Stimulated activated naive B cell treated with anti-CD40 and anti-IgM and Interleukin-4, amounts not matched to agents 10 μg/mL and 1 μg/mL and 100 μg/mL, for 72 hours (primary cell): Measurements from ENCODE around the gene SLC36A2.
A peak's percentile ranks its signal among the peaks of the same experiment; 100 is the strongest.
"Not testable (repeated sequence)": the region's sequence is repeated elsewhere in the genome, so short reads cannot be mapped to it uniquely, and the experiment has no call there.

ENCODE experiments used
- ATAC-seq, 2 donors: fragments of 150-1000 bp; cut with Tn5 transposase; replicated peaks; 2 replicates each; pipeline ENCODE4 v1.10.0; 2021; ENCODE audit warnings: moderate library complexity in 1 of 2
- DNase-seq: peaks from one replicate; pipeline ENCODE4 v3.0.0; 2021
- H3K27ac Mint-ChIP-seq: one replicate; pipeline ENCODE4 v1.8.0; 2022; ENCODE audit warnings: mild to moderate bottlenecking, mixed read lengths
- H3K27me3 Mint-ChIP-seq, 2 donors: one replicate each; pipeline ENCODE4 v1.8.0; 2022; ENCODE audit warnings: mixed read lengths in 2 of 2
- H3K36me3 Mint-ChIP-seq, 2 donors: one replicate each; pipeline ENCODE4 v1.8.0; 2022; ENCODE audit warnings: mixed read lengths in 2 of 2, mild to moderate bottlenecking in 1 of 2
- H3K4me1 Mint-ChIP-seq, 2 donors: one replicate each; pipeline ENCODE4 v1.8.0; 2022; ENCODE audit warnings: mixed read lengths in 2 of 2, mild to moderate bottlenecking in 1 of 2
- H3K4me3 Mint-ChIP-seq, 2 donors: one replicate each; pipeline ENCODE4 v1.8.0; 2022; ENCODE audit warnings: mild to moderate bottlenecking in 2 of 2, mixed read lengths in 2 of 2, moderate library complexity in 1 of 2
- H3K9me3 Mint-ChIP-seq, 2 donors: one replicate each; pipeline ENCODE4 v1.8.0; 2022; ENCODE audit warnings: mixed read lengths in 2 of 2, mild to moderate bottlenecking in 1 of 2

SLC36A2 gene

DNA sequence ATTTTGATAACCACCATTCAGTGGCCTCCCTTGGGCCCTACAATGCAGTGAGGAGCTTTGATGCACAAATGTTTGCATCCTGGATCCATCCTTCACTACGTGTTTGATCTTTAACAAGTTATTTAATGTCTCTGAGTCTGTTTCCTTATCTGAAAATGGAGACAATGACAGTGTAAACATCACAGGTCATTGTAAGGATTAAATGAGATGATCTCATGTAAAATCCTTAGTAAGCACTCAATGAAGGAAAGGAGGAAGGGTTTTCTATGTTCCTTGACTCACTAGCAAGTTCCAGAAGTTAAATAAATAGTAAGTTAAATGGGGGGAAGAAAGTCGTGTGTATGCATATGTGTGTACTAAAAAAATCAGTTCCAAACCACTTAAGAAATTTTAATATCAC is 34.0 kb downstream of the SLC36A2 start:
- Mint-ChIP-seq H3K27ac (no peak overlapping the region), H3K9me3 (peaks cover 11 to 18% of the 10 kb centered on the region in 2 donors), H3K4me3 (no peak overlapping the region), H3K4me1 (peaks cover 5 to 6% of the 10 kb centered on the region in 2 donors), H3K27me3 (peaks cover 2 to 3% of the 10 kb centered on the region in 2 donors), H3K36me3 (peaks cover 5 to 13% of the 10 kb centered on the region in 2 donors)
- no peak for DNase-seq
- ATAC-seq = no peak

DNA sequence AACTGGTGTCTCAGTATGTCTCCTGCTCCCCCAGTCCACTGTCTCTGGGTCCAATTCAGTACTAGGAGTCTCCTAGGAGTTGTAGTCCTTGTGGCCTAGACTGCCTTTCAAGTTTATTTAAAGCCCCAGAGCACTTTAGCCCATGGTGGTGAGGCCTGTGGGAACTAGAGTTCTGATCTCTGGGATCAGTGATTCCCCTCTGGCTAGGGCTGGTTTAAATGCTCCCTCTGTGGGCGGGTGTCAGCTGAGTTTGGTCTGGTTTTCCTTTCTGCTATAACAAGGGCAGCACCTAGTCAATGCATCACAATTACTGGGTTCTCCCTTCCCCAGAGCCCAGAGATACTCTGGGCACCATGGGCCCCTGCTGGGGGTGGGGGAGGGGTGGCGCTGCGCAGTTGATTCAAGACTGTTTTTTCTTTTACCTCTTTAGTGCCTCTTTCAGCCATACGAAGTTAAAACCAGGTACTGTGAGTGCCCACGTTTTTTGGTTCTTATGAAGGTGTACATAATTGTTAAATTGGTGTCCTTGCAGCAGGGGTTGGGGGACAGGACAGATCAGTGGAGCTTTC is 34.5 kb downstream of the SLC36A2 start:
- H3K4me3 Mint-ChIP-seq = no peak overlapping the region
- peaks cover 4 to 6% of the 10 kb centered on the region in 2 donors for H3K27me3 Mint-ChIP-seq
- peak in 1 of 2 donors; percentile 33 for ATAC-seq
- H3K27ac Mint-ChIP-seq = no peak overlapping the region
- H3K4me1 Mint-ChIP-seq = peaks cover 5 to 6% of the 10 kb centered on the region in 2 donors
- peaks cover 5 to 13% of the 10 kb centered on the region in 2 donors for H3K36me3 Mint-ChIP-seq
- peaks cover 11 to 18% of the 10 kb centered on the region in 2 donors for H3K9me3 Mint-ChIP-seq
- DNase-seq = no peak

DNA sequence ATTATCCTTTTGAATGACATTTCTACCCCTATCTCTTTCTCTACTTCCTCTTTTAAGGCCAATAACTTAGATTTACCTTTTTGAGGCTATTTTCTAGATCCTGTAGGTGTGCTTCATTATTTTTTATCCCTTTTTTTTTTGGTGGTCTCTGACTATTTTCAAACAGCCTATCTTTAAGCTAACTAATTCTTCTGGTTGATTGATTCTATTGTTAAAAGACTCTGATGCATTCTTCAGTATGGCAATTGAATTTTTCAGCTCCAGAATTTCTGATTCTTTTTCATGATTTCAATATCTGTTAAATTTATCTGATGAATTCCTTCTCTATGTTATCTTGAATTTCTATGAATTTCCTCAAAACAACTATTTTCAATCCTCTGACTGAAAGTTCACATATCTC is 36.4 kb downstream of the SLC36A2 start:
- H3K4me1 Mint-ChIP-seq = peaks cover 3 to 4% of the 10 kb centered on the region in 2 donors
- ATAC-seq = no peak
- H3K4me3 Mint-ChIP-seq = no peak overlapping the region
- peaks cover 5 to 13% of the 10 kb centered on the region in 2 donors for H3K36me3 Mint-ChIP-seq
- peaks cover 11 to 18% of the 10 kb centered on the region in 2 donors for H3K9me3 Mint-ChIP-seq
- no peak for DNase-seq
- peaks cover 4 to 6% of the 10 kb centered on the region in 2 donors for H3K27me3 Mint-ChIP-seq
- H3K27ac Mint-ChIP-seq = no peak overlapping the region

DNA sequence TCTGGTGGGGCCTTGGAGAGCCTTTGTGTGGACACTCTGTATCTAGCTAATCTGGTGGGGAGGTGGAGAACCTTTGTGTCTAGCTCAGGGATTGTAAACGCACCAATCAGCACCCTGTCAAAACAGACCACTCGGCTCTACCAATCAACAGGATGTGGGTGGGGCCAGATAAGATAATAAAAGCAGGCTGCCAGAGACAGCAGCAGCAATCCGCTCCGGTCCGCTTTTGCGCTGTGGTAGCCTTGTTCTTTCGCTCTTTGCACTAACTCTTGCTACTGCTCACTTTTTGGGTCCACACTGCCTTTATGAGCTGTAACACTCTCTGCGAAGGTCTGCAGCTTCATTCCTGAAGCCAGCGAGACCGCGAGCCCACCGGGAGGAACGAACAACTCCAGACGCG is 37.5 kb downstream of the SLC36A2 start:
- not testable (repeated sequence) for H3K4me3 Mint-ChIP-seq, DNase-seq, ATAC-seq, H3K27ac Mint-ChIP-seq, H3K27me3 Mint-ChIP-seq, H3K4me1 Mint-ChIP-seq
- H3K9me3 Mint-ChIP-seq = peaks cover 11 to 18% of the 10 kb centered on the region in 2 donors
- peaks cover 5 to 13% of the 10 kb centered on the region in 2 donors for H3K36me3 Mint-ChIP-seq

DNA sequence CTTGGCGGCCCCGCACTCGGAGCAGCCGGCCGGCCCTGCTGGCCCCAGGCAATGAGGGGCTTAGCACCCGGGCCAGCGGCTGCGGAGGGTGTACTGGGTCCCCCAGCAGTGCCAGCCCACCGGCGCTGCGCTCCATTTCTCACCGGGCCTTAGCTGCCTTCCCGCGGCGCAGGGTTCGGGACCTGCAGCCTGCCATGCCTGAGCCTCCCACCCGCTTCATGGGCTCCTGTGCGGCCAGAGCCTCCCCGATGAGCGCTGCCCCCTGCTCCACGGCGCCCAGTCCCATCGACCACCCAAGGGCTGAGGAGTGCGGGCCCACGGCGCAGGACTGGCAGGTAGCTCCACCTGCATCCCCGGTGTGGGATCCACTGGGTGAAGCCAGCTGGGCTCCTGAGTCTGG is 38.1 kb downstream of the SLC36A2 start:
- not testable (repeated sequence) for ATAC-seq, H3K4me3 Mint-ChIP-seq, DNase-seq, H3K27ac Mint-ChIP-seq, H3K27me3 Mint-ChIP-seq, H3K4me1 Mint-ChIP-seq
- H3K36me3 Mint-ChIP-seq = peaks cover 5 to 13% of the 10 kb centered on the region in 2 donors
- peaks cover 11 to 18% of the 10 kb centered on the region in 2 donors for H3K9me3 Mint-ChIP-seq

DNA sequence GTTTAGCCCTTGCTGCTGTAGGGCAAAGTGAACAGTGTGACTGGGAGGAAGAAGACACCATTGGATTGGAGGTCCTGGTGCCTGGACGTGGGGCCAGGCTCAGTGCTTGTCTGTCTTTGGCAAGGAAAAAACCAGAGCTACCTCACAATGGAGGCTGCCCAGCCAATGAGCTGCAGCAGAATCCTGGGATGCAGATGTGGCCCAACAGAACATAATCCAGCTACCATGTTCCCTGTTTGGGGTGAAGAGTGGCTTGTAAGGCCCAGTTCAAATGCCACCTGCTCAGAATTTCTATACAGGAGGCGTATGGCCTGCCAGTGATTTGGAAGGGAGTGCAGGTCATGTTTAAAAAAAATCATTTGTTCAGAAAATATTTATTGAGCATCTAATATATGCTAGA is 43.7 kb downstream of the SLC36A2 start, which contains the start of gene SLC36A3:
TSS of gene SLC36A3 (minus strand) at position 101 of the 400 bp plus-strand sequence. CDS start 412 bp downstream, outside the sequence.
- peak within 1 kb of the TSS; percentile 7 for H3K27ac Mint-ChIP-seq
- H3K9me3 Mint-ChIP-seq = no peaks in the 10 kb centered on the region
- ATAC-seq (no peak), DNase-seq (no peak)
- no peak within 1 kb of the TSS for H3K4me3 Mint-ChIP-seq
- no peaks in the 10 kb centered on the region for H3K4me1 Mint-ChIP-seq
- H3K36me3 Mint-ChIP-seq = no peaks in the 10 kb centered on the region
- H3K27me3 Mint-ChIP-seq = peaks cover 25 to 33% of the 10 kb centered on the region in 2 donors

DNA sequence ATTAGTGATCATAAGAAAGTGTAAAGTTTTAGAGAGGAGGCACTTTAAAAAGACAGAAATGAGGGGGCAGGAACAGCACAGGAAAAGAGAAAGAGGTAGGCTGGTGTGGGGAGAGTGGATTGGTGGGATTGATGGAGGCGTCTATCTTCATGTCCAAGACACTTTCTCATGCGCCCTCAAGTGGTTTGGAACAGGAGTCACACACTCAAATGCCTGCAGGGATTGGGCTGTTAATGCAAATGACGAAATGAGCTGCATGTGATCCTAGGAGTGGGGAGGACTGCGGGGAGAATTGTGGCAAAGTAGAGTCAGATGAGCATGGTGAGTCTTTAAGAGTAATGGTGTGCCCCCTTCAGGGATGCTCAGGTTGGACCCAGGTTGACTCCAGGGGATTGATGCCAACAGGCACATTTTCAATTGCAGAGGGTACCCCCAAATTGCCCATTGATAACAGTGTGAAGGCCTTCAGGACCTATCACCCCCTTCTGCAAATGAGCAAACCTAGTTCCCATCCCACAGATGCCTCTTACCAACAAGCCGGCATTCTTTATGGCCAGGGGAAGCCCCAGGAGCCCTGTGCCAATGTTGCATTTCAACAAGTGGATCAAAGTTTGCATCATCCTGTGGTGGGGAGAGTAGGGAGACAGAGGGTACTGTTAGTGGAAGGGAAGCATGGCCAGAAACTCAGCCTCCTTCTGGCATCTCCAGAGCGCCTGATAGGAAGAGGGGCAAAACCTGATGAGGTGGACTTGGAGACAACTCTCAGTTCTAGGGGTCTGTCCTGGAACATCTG is 49.1 kb downstream of the SLC36A2 start:
- ATAC-seq = peak; percentile 80 to 82
- no peak overlapping the region for H3K4me3 Mint-ChIP-seq
- H3K27me3 Mint-ChIP-seq = peaks cover 19% of the 10 kb centered on the region in 2 donors
- no peaks in the 10 kb centered on the region for H3K9me3 Mint-ChIP-seq
- DNase-seq = no peak
- no peaks in the 10 kb centered on the region for H3K36me3 Mint-ChIP-seq
- peaks cover 7 to 23% of the 10 kb centered on the region in 2 donors for H3K4me1 Mint-ChIP-seq
- no peak overlapping the region for H3K27ac Mint-ChIP-seq

DNA sequence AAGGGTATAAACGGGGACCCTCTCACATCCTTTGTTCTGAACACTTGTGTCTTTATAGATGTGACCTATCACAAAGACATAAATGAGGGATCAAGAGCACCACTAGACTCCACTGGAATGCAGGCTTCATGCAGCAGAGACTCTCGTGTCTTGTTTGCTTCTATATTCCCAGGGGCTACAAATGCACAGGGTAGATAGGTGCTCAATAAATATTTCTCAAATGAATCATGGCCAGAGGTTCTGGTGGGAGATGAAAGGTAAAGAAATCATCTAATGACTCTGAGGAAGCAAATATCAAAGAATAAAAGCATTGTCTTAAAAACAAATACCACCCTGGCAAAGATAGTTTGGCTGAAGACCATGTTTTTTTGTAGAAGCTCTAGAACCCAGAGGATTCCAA is 50.4 kb downstream of the SLC36A2 start:
- DNase-seq = no peak
- peaks cover 7 to 23% of the 10 kb centered on the region in 2 donors for H3K4me1 Mint-ChIP-seq
- no peak for ATAC-seq
- H3K27me3 Mint-ChIP-seq = peaks cover 8 to 9% of the 10 kb centered on the region in 2 donors
- no peak overlapping the region for H3K4me3 Mint-ChIP-seq
- H3K27ac Mint-ChIP-seq = peak overlapping the region; percentile 20
- H3K36me3 Mint-ChIP-seq = no peaks in the 10 kb centered on the region
- no peaks in the 10 kb centered on the region for H3K9me3 Mint-ChIP-seq

DNA sequence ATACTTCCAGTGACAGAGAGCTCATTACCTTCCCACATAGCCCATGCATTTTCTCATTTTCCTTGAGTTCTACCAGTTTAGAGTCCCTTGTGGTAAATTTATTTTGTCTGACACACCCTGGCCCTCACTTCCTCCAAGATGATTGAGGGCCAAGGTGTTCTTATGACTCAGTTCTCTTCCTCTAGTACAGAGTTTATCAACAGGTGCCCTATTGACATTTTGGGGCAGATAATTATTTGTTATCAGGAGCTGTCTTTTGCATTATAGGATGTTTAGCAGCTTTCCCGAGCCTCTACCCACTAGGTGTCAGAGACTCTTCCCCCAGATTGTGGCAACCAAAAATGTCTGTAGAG is 50.9 kb downstream of the SLC36A2 start:
- ATAC-seq = peak in 1 of 2 donors; percentile 36
- no peak overlapping the region for H3K27ac Mint-ChIP-seq
- no peaks in the 10 kb centered on the region for H3K9me3 Mint-ChIP-seq
- H3K4me3 Mint-ChIP-seq = no peak overlapping the region
- peaks cover 7 to 23% of the 10 kb centered on the region in 2 donors for H3K4me1 Mint-ChIP-seq
- peaks cover 3 to 6% of the 10 kb centered on the region in 2 donors for H3K27me3 Mint-ChIP-seq
- DNase-seq = no peak
- H3K36me3 Mint-ChIP-seq = no peaks in the 10 kb centered on the region

DNA sequence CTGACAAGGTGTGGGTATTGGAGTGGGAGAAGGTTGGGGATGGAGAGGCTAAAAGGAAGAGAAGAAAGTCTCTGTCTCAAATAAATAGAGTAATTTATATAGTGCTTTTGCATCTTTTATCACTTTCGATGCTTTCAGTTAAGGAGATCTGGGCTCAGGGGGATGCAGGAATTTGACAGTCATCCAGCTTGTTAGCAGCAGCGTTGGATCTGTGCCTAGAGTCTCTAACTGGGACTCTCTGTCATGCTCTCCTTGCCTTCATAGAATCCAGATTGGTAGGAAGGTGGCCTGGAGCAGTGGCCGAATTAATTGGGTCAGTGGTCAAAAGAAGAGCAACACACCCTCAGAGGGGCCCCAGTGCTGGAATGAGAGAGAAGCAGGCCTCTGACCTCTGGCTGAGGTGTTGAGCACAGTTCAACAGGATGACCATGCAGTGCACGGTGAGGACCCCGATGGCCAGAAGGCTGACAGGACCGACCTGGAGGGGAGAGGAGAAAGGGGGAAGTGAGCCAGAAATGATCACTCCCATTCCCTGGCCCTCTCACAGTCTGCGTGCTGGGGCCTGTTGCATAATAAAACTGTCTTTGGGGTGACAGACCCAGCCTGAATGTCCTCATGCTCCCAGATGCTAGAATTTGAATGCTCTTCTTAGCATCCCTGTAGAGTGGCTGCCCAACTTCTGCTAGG is 51.4 kb downstream of the SLC36A2 start:
- Mint-ChIP-seq H3K4me3 (no peak overlapping the region), H3K27ac (no peak overlapping the region), H3K36me3 (no peaks in the 10 kb centered on the region), H3K27me3 (peaks cover 0 to 4% of the 10 kb centered on the region in 2 donors), H3K9me3 (no peaks in the 10 kb centered on the region), H3K4me1 (peaks cover 7 to 23% of the 10 kb centered on the region in 2 donors)
- DNase-seq (no peak), ATAC-seq (no peak)

DNA sequence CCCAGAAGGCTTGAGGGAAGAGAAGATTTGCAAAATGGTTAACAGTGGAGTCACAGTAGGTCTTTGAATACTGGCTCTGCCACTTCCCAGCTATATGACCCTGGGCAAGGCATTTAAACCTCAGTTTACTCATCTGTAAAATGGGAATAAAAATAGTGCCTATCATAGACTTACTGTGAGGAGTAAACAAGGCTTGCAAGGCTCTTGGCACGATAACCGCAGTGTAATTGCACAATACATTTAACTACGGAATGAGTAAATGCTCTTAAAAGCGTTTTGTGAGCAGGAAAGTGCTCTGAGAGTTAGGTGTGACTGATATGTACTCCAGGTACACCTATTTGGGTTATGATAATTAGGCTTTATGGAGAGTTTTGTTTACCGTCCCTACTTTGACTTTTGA is 52.2 kb downstream of the SLC36A2 start:
- Mint-ChIP-seq H3K4me1 (peaks cover 7 to 23% of the 10 kb centered on the region in 2 donors), H3K27ac (no peak overlapping the region), H3K36me3 (no peaks in the 10 kb centered on the region), H3K27me3 (peaks cover 0 to 4% of the 10 kb centered on the region in 2 donors), H3K4me3 (no peak overlapping the region), H3K9me3 (no peaks in the 10 kb centered on the region)
- ATAC-seq (no peak), DNase-seq (no peak)

DNA sequence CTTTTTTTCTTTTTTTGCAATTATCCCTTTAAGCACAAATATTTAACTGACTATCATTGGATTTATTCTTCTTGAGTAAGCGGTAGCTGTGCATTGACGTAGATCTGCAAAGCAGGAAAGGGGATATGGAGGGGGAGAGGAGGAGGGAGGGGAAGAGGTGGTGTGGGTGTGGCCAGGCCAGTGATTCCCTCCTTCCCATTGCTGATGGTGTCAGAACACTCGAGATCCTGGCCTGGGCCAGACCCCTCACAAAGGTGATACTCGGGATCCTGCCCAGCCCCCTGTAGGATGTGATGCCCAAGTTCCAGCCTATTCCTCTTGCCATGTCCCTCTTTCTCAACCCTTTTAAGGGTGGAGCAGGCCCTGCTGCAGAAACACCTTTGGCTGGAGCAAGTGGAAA is 53.7 kb downstream of the SLC36A2 start:
- no peaks in the 10 kb centered on the region for H3K27me3 Mint-ChIP-seq
- no peak for ATAC-seq
- H3K27ac Mint-ChIP-seq = no peak overlapping the region
- no peak overlapping the region for H3K4me3 Mint-ChIP-seq
- no peak for DNase-seq
- H3K9me3 Mint-ChIP-seq = no peaks in the 10 kb centered on the region
- H3K36me3 Mint-ChIP-seq = no peaks in the 10 kb centered on the region
- peaks cover 7 to 23% of the 10 kb centered on the region in 2 donors for H3K4me1 Mint-ChIP-seq

DNA sequence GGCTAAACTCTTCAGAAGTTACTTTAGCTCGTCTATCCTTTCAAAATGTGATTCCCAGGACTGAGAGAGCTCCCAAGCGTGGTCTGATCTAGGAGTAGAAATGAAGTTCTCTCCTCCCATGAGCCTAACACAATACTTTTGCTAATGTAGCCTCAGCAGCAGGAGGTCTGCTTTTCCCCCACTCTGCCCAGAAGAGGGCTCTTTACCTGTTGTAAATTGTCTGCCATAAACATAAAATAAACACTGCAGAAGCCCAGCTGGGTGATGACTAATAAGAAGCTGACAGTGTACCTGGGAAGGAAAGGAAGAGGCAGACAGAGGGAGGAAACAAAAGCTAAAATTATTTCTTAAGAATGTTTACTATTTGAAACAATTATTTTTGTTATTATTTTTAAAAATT is 59.2 kb downstream of the SLC36A2 start:
- Mint-ChIP-seq H3K4me1 (peaks cover 2 to 10% of the 10 kb centered on the region in 2 donors), H3K36me3 (peaks cover 0 to 3% of the 10 kb centered on the region in 2 donors), H3K27me3 (no peaks in the 10 kb centered on the region), H3K4me3 (no peak overlapping the region), H3K9me3 (no peaks in the 10 kb centered on the region), H3K27ac (no peak overlapping the region)
- ATAC-seq (peak; percentile 31 to 38), DNase-seq (no peak)

DNA sequence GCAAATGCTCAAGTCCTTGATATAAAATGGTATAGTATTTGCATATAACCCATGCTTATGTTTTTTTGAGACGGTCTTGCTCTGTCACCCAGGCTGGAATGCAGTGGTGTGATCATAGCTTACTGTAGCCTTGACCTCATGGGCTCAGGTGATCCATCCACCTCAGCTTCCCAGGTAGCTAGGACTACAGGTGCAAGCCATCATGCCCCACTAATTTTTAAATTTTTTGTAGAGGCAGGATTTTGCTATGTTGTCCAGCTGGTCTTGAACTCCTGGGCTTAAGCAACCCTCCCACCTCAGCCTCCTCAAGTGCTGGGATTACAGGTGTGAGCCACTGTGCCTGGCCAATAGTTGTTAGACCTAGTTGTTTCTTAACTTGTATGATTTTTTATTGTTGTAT is 61.1 kb downstream of the SLC36A2 start:
- H3K4me3 Mint-ChIP-seq = no peak overlapping the region
- no peaks in the 10 kb centered on the region for H3K27me3 Mint-ChIP-seq
- no peaks in the 10 kb centered on the region for H3K9me3 Mint-ChIP-seq
- H3K36me3 Mint-ChIP-seq = peaks cover 1 to 3% of the 10 kb centered on the region in 2 donors
- ATAC-seq = no peak
- H3K27ac Mint-ChIP-seq = no peak overlapping the region
- H3K4me1 Mint-ChIP-seq = peaks cover 2 to 10% of the 10 kb centered on the region in 2 donors
- DNase-seq = no peak
